ENCODE results near the gene GTF2A1. TPM values are rescaled to one million over a fixed set of nuclear protein-coding genes. Genes with fewer than 3 reads are reported as not detected.

Gene GTF2A1
- total RNA-seq, 1 donor from 2014 or later, result 47.9 TPM

DNA sequence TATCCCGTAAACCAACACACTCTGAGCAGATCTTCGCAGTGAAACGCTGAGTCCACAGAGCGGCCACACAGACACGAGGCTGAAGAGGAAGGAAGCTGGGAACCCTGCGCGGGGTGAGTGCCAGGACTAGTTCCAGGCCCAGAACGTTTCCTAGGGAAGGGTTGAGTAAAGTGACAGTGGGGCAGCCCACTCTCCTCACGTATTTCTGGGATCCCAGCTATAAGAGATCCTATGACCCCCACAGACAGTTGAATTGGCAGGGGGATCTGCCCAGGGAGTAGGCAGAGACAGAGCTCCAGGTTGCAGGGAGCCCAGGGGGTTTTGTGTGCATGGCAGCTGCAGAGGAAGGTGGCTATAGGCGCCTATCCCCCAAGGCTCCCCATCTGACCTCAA, 51.1 kb downstream of the GTF2A1 start:
- TF ChIP-seq CTCF (IDR thresholded peaks at IDR 0.05), result no peak
- peak; percentile 36 to 76 for DNase-seq (ENCODE audit: low spot score in 2 of 2)
- Histone ChIP-seq H3K27ac (peak overlapping the region; percentile 85 to 92), H3K4me1 (peaks cover 0 to 10% of the 10 kb centered on the region in 2 donors), H3K9me3 (no peaks in the 10 kb centered on the region), H3K36me3 (no peaks in the 10 kb centered on the region), H3K27me3 (no peaks in the 10 kb centered on the region), H3K4me3 (peak overlapping the region; percentile 73 to 78)
- intact Hi-C loops (cut with DNase I), result loop anchor here (2.0 to 5.0 kb wide), 3 partner anchors 48 to 219 kb away; no protein-coding TSS in a partner anchor

DNA sequence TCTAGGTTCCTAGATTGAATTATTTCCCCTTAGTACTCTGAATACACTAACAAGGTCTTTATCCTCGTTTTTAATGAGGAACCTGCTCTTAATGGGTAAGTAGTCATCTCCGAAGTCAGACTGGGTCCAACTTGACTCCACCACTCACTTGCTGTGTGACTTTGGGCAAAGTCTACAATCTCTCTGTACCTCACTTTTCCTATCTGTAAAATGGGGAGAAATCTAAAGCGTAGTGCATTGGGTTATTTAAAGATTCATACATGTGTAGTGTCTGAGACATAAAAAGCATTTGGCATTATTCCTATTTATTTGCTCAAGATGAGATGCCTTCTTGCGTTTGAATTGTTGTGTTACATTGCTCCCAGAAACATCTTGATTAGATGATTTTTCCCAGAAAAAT, 51.5 kb downstream of the GTF2A1 start:
- no peaks in the 10 kb centered on the region for H3K27me3 ChIP-seq
- peaks cover 0 to 10% of the 10 kb centered on the region in 2 donors for H3K4me1 ChIP-seq
- peak overlapping the region; percentile 85 to 92 for H3K27ac ChIP-seq
- no peaks in the 10 kb centered on the region for H3K9me3 ChIP-seq
- H3K36me3 ChIP-seq, result no peaks in the 10 kb centered on the region
- intact Hi-C loops (cut with DNase I), result no loop called here
- no peak for TF ChIP-seq CTCF (IDR thresholded peaks at IDR 0.05)
- peak overlapping the region; percentile 73 to 78 for H3K4me3 ChIP-seq
- DNase-seq (ENCODE audit: low spot score in 2 of 2), result no peak

GRCh38 chr14:81166121-81166520, 54.6 kb downstream of the GTF2A1 start:
- Histone ChIP-seq H3K4me1 (peaks cover 0 to 10% of the 10 kb centered on the region in 2 donors), H3K9me3 (no peaks in the 10 kb centered on the region), H3K4me3 (no peak overlapping the region), H3K27me3 (no peaks in the 10 kb centered on the region), H3K27ac (no peak overlapping the region), H3K36me3 (no peaks in the 10 kb centered on the region)
- intact Hi-C loops (cut with DNase I), result no loop called here
- TF ChIP-seq CTCF (IDR thresholded peaks at IDR 0.05), result no peak
- DNase-seq (ENCODE audit: low spot score in 2 of 2), result no peak

- TF ChIP-seq CTCF (IDR thresholded peaks at IDR 0.05), result no peak
- Histone ChIP-seq H3K9me3 (no peaks in the 10 kb centered on the region), H3K4me3 (no peak overlapping the region), H3K27me3 (no peaks in the 10 kb centered on the region), H3K4me1 (peaks cover 0 to 10% of the 10 kb centered on the region in 2 donors), H3K27ac (no peak overlapping the region), H3K36me3 (no peaks in the 10 kb centered on the region)
- intact Hi-C loops (cut with DNase I), result no loop called here
- no peak for DNase-seq (ENCODE audit: low spot score in 2 of 2)
These were observed 55.6 kb downstream of the GTF2A1 start for GRCh38 chr14:81165188-81165587.

- H3K27me3 ChIP-seq, result no peaks in the 10 kb centered on the region
- no peak for DNase-seq (ENCODE audit: low spot score in 2 of 2)
- H3K4me3 ChIP-seq, result no peak overlapping the region
- peak in 2 of 3 experiments; percentile 16 for TF ChIP-seq CTCF (IDR thresholded peaks at IDR 0.05)
- H3K36me3 ChIP-seq, result no peaks in the 10 kb centered on the region
- intact Hi-C loops (cut with DNase I), result no loop called here
- H3K4me1 ChIP-seq, result peaks cover 0 to 1% of the 10 kb centered on the region in 2 donors
- H3K27ac ChIP-seq, result no peak overlapping the region
- no peaks in the 10 kb centered on the region for H3K9me3 ChIP-seq
These were observed 56.5 kb downstream of the GTF2A1 start for GRCh38 chr14:81164167-81164774.
